ENCODE results near the gene CTTN. TPM values are rescaled to one million over a fixed set of nuclear protein-coding genes. Genes with fewer than 3 reads are reported as not detected.

The CTTN gene
- total RNA-seq, 1 experiment from 2014 or later = 503 TPM

DNA sequence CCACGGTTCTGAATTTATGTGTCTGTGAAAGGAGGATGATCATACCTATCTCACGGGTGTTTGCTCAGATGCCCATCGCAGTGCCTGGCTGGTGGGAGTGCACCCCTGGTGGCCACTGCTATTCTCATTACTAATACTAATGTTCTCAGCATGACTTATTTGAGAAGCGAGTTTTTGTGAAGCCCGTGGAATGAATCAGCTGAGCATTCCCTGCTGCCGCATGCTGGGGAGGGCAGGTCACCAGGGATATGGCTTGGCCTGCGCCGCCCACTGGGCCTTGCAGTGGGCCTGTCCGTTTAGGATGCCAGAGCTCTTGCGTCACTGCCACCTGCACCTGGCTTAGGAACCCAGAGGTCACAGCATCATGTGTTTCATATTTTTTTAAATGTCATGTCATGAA is 16.9 kb downstream of the CTTN start:
- in situ Hi-C loops (cut with HindIII; ENCODE audit: low pct_unique_long_range_greater_than_20kb, low sequenced_read_pairs) (no loop called here), intact Hi-C loops (cut with micrococcal nuclease; ENCODE audit: unreplicated experiment) (no loop called here)
- H3K4me1 ChIP-seq (ENCODE audit: control insufficient read depth, insufficient read depth, low read length) = no peaks in the 10 kb centered on the region
- H3K9me3 ChIP-seq (ENCODE audit: control insufficient read depth, insufficient read depth, low read depth, low read length) = no peaks in the 10 kb centered on the region
- POLR2A ChIA-PET = no interaction called here
- ATAC-seq (peak; percentile 32; the same call in 1 of the 2 replicates), DNase-seq (ENCODE audit: low read depth, low spot score) (no peak)
- H3K27ac ChIP-seq (ENCODE audit: low read length) = no peak overlapping the region
- no peak overlapping the region for H3K4me3 ChIP-seq (ENCODE audit: low read depth in 2 of 2, low read length in 2 of 2)
- no peaks in the 10 kb centered on the region for H3K27me3 ChIP-seq (ENCODE audit: control insufficient read depth, insufficient read depth, low read length)
- no peak for TF ChIP-seq POLR2AphosphoS5 (IDR thresholded peaks at IDR 0.05; ENCODE audit: low read depth, low read length)
- no peak for TF ChIP-seq SIN3A (IDR thresholded peaks at IDR 0.05; ENCODE audit: borderline replicate concordance, insufficient read depth, low read depth, low read length)
- TF ChIP-seq, protein P1, sequence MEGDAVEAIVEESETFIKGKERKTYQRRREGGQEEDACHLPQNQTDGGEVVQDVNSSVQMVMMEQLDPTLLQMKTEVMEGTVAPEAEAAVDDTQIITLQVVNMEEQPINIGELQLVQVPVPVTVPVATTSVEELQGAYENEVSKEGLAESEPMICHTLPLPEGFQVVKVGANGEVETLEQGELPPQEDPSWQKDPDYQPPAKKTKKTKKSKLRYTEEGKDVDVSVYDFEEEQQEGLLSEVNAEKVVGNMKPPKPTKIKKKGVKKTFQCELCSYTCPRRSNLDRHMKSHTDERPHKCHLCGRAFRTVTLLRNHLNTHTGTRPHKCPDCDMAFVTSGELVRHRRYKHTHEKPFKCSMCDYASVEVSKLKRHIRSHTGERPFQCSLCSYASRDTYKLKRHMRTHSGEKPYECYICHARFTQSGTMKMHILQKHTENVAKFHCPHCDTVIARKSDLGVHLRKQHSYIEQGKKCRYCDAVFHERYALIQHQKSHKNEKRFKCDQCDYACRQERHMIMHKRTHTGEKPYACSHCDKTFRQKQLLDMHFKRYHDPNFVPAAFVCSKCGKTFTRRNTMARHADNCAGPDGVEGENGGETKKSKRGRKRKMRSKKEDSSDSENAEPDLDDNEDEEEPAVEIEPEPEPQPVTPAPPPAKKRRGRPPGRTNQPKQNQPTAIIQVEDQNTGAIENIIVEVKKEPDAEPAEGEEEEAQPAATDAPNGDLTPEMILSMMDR (IDR thresholded peaks at IDR 0.05) = no peak
- no peak for TF ChIP-seq TCF7L2 (IDR thresholded peaks at IDR 0.05; ENCODE audit: low read depth, low read length)
- TF ChIP-seq, protein P2, sequence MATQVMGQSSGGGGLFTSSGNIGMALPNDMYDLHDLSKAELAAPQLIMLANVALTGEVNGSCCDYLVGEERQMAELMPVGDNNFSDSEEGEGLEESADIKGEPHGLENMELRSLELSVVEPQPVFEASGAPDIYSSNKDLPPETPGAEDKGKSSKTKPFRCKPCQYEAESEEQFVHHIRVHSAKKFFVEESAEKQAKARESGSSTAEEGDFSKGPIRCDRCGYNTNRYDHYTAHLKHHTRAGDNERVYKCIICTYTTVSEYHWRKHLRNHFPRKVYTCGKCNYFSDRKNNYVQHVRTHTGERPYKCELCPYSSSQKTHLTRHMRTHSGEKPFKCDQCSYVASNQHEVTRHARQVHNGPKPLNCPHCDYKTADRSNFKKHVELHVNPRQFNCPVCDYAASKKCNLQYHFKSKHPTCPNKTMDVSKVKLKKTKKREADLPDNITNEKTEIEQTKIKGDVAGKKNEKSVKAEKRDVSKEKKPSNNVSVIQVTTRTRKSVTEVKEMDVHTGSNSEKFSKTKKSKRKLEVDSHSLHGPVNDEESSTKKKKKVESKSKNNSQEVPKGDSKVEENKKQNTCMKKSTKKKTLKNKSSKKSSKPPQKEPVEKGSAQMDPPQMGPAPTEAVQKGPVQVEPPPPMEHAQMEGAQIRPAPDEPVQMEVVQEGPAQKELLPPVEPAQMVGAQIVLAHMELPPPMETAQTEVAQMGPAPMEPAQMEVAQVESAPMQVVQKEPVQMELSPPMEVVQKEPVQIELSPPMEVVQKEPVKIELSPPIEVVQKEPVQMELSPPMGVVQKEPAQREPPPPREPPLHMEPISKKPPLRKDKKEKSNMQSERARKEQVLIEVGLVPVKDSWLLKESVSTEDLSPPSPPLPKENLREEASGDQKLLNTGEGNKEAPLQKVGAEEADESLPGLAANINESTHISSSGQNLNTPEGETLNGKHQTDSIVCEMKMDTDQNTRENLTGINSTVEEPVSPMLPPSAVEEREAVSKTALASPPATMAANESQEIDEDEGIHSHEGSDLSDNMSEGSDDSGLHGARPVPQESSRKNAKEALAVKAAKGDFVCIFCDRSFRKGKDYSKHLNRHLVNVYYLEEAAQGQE (IDR thresholded peaks at IDR 0.05; ENCODE audit: insufficient read depth in 1 of 2, low read depth in 2 of 2, low read length in 1 of 2) = no peak
- no TSS peak for BruUV-seq (replicated peaks)
- H3K36me3 ChIP-seq (ENCODE audit: control insufficient read depth, insufficient read depth, low read length) = peaks cover 41% of the 10 kb centered on the region
- CTCF ChIA-PET = no interaction called here

GRCh38 chr11:70415642-70416395 is 17.5 kb downstream of the CTTN start:
- peaks cover 39% of the 10 kb centered on the region for H3K36me3 ChIP-seq (ENCODE audit: control insufficient read depth, insufficient read depth, low read length)
- TF ChIP-seq, protein P1 (IDR thresholded peaks at IDR 0.05) = no peak
- TF ChIP-seq TCF7L2 (IDR thresholded peaks at IDR 0.05; ENCODE audit: low read depth, low read length) (no peak), POLR2AphosphoS5 (IDR thresholded peaks at IDR 0.05; ENCODE audit: low read depth, low read length) (no peak), SIN3A (IDR thresholded peaks at IDR 0.05; ENCODE audit: borderline replicate concordance, insufficient read depth, low read depth, low read length) (no peak)
- TF ChIP-seq, protein P2 (IDR thresholded peaks at IDR 0.05; ENCODE audit: insufficient read depth in 1 of 2, low read depth in 2 of 2, low read length in 1 of 2) = no peak
- DNase-seq (ENCODE audit: low read depth, low spot score) (no peak), ATAC-seq (no peak)
- in situ Hi-C loops (cut with HindIII; ENCODE audit: low pct_unique_long_range_greater_than_20kb, low sequenced_read_pairs) (no loop called here), intact Hi-C loops (cut with micrococcal nuclease; ENCODE audit: unreplicated experiment) (no loop called here)
- H3K27me3 ChIP-seq (ENCODE audit: control insufficient read depth, insufficient read depth, low read length) = no peaks in the 10 kb centered on the region
- BruUV-seq (replicated peaks) = no TSS peak
- ChIA-PET CTCF (no interaction called here), POLR2A (no interaction called here)
- peak overlapping the region; percentile 5; the same call in 1 of the 2 replicates for H3K27ac ChIP-seq (ENCODE audit: low read length)
- H3K4me1 ChIP-seq (ENCODE audit: control insufficient read depth, insufficient read depth, low read length) = no peaks in the 10 kb centered on the region
- H3K9me3 ChIP-seq (ENCODE audit: control insufficient read depth, insufficient read depth, low read depth, low read length) = no peaks in the 10 kb centered on the region
- no peak overlapping the region for H3K4me3 ChIP-seq (ENCODE audit: low read depth in 2 of 2, low read length in 2 of 2)

Data from Panc1 (cell line).